NK-92 (cell line): ENCODE data around the gene CABLES1.

Source experiments
- DNase-seq: peaks from one replicate; lab custom pipeline; 2025; ENCODE audit not compliant: unreplicated experiment; lab: John Stamatoyannopoulos, UW

The CABLES1 gene

DNA sequence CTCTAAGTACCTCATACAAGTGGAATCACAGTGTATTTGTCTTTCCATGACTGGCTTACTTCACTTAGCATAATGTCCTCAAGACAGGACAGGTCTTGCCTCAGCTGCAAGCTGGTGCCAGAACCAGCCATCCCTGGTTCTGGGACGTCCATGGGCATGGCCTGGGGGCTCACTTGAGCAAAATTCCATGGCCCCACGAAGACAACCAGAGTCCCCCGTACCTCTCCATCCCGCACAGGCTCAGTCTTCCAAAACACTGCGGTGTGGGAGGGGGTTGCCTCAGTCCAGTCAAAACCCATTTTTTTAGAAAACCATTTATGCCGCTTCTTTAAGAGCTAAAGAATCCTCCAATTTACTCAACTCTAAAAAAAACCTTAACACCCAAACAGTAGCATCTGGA lies 21.7 kb upstream of the CABLES1 start:
- DNase-seq, result no peak

DNA sequence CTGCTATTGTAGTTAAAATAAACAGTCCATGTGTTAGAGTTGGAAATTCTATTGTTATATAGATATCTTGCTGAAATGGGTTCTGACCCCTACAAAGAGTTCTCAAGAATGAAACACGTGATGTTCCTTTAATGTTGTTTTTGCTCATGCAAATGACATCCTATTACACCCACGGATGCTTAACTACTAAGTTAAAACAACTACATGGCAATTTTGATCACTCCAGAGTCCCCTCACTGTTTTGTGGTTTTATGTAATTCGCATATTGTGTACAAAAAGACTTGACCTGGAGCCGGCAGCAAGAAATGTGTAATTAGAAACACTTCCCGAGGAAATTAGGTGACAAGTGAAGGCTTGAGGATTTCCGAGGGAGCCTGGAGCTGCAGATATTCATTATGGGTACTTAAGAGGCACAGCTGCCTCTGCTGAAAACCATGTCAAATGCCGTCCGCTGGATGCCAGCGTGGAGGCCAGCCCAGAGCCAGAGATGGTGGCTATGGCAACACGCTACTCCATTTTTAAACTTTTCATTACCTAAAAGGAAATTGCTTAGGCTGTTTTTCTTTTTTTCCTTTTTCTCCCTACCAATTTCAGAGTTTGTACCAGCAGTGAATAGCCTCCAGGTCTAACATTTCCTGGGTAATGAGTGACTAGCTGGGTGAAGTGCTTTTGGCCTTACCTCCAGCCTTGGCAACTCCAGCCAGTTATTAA lies 21.0 kb upstream of the CABLES1 start:
- DNase-seq, result no peak

DNA sequence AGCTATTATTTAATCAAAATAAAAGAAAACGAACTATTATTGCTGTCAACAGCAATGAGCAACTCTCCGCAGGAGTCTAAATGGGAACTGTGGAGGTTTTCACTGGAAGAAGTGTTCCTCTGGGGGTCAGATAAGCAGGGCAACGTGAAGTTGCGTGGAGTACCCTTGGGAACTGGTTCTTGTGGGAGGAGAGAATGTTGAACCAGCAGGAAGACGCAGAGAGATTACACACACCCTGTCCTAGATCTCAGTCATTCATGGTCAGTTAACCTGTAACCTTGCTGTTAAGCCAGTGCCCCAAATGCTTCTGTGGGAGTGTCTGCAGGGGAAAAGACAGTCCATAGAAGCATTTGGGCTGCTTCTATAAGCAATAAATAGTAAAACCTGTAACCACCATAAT lies 20.4 kb upstream of the CABLES1 start:
- no peak for DNase-seq

DNA sequence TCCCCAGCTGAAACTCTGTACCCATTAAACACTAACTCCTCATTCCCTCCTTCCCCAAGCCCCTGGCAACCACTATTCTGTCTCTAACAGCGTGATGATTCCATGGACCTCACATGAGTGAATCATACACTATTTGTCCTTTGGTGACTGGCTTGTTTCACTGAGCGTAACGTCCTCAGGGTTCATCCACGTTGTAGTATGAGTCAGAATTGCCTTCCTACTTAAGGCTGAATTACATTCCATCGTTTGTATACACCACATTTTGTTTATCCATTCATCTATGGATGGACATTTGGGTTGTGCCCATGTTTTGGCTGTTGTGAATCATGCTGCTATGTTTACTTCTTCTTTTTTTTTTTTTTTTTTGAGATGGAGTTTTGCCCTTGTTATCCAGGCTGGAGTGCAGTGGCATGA lies 19.6 kb upstream of the CABLES1 start:
- no peak for DNase-seq

GRCh38 chr18:23121133-23121532 lies 14.2 kb upstream of the CABLES1 start:
- no peak for DNase-seq

GRCh38 chr18:23122334-23123229 lies 12.7 kb upstream of the CABLES1 start:
- DNase-seq, result no peak

DNA sequence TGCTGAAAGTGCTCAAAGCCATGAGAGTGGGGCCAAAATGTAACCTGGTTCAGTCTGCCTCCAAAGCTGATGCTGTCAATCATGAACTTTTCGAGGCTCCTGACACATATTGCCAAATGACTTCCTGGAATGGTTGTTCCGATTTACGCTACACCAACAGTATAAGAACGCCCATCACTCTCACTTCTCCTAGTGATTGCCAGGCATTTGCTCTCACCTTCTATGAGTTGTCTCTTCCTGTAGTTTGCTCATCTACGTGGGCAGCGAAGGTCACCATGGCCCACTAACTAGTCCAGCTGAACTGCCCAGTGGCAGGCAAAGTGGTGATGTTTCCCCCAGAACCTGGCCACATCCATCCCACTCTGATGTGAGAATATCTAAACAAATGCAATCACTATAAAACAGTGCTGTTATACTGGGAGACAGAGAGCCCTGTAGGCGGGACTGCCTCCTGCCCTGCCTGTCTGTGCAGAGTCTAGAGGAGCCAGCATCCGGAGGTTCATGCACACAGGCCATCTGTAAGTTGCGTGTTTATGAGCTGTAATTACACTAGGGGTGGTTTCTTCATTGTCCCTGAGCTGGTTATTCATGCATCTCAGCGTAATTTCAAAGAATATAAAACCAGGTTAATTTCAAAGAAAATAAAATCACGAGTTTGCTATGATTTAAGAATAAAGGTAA lies 8.8 kb upstream of the CABLES1 start:
- no peak for DNase-seq

- DNase-seq, result no peak
Observed at GRCh38 chr18:23127090-23127489, 8.2 kb upstream of the CABLES1 start.

- no peak for DNase-seq
Observed at GRCh38 chr18:23129355-23130002, 5.8 kb upstream of the CABLES1 start.

GRCh38 chr18:23131693-23132319 lies 3.5 kb upstream of the CABLES1 start:
- no peak for DNase-seq

GRCh38 chr18:23133860-23134779 lies 1.2 kb upstream of the CABLES1 start:
- DNase-seq, result no peak

- no peak for DNase-seq
Observed at GRCh38 chr18:23135550-23136325, 453 bp downstream of the CABLES1 start.

DNA sequence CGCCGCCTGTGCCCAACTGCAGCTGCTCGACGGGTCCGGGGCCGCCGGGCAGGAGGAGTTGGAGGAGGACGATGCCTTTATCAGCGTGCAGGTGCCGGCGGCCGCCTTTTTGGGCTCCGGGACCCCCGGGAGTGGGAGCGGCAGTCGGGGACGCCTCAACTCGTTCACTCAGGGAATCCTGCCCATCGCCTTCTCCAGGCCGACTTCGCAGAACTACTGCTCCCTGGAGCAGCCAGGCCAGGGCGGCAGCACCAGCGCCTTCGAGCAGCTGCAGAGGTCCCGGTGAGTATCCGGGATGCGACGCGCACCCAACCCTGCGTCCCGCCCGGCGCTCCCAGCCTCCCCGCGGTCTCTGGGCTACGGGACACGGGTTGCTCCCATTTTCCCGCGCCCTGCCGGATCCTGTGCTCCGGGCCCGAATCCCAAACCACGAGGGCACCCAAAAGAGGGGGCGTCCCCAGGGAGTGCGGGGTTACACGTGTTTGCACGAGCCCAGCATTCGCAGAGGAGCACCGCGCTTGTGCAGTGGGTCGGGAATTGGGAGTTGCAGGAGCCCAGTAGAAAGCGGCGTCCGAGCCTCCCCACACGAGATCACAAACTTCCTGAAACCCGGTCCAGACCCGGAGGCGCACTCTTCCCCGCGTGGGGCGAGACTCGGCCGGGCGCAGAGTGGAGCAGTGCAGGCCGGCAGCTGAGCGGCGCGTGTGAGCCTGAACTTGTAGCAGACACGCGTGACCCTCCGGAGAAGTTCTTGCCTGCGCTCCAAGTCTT lies 1.2 kb downstream of the CABLES1 start:
- no peak for DNase-seq

- DNase-seq, result no peak
Observed at GRCh38 chr18:23137097-23137635, 1.9 kb downstream of the CABLES1 start.

DNA sequence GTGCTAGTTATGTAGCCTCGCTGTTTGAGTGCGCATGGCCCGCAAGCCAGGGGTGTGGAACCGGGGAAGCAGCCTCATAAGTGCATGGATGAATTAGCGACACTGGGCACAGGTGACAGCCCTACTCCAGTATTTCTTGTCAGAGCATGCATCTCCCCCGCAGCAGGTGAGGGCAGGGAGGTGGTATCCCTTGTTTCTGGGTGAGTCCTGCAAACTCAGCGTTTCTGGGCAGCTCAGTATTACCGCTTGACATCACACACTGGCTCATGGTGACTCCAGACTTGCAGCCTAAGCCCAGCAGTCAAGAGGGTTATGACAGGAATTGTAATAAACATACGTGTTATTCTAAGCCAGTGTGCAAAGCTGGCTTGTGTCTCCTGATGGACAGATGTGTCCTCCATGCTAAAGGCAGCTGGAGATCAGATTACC lies 2.5 kb downstream of the CABLES1 start:
- DNase-seq, result no peak

GRCh38 chr18:23138471-23138870 lies 3.2 kb downstream of the CABLES1 start:
- DNase-seq, result no peak

- no peak for DNase-seq
Observed at GRCh38 chr18:23141104-23141999, 6.1 kb downstream of the CABLES1 start.
